Adrenal gland (tissue), 12 donors: Measurements from ENCODE around the gene HES3. TPM values are rescaled to one million over a fixed set of nuclear protein-coding genes. Genes with fewer than 3 reads are reported as not detected.
A peak's percentile ranks its signal among the peaks of the same experiment; 100 is the strongest.

ENCODE experiments used
- DNase-seq, 7 donors: peaks; one replicate each; pipeline ENCODE4 v3.0.0-alpha.2; 2019 to 2020
- H3K27ac ChIP-seq, 5 donors: fragments of 200-600 bp; sonication (generic) in 4 of 5; 1 replicate in 3 of 5; 2 replicates in 2 of 5; pipeline versions ENCODE4 v1.5.1 to v1.8.0; 2016 to 2020; ENCODE audit warnings: mild to moderate bottlenecking in 1 of 5
- H3K27me3 ChIP-seq: fragments of 200-600 bp; 2 replicates; pipeline ENCODE4 v1.8.0; 2021
- H3K36me3 ChIP-seq, 2 donors: fragments of 200-600 bp; replicated peaks in 1 of 2; 1 replicate in 1 of 2; 2 replicates in 1 of 2; pipeline versions ENCODE4 v1.5.1 to v1.8.0; 2018 to 2022
- H3K4me1 ChIP-seq, 2 donors: fragments of 200-600 bp; replicated peaks in 1 of 2; 1 replicate in 1 of 2; 2 replicates in 1 of 2; pipeline versions ENCODE4 v1.5.1 to v1.8.0; 2018 to 2021
- H3K4me3 ChIP-seq, 4 donors: fragments of 200-600 bp; sonication (generic) in 3 of 4; one replicate each; pipeline ENCODE4 v1.5.1; 2016 to 2018
- H3K9me3 ChIP-seq, 3 donors: fragments of 200-600 bp; sonication (generic) in 1 of 3; replicated peaks in 1 of 3; 1 replicate in 2 of 3; 2 replicates in 1 of 3; pipeline versions ENCODE4 v1.5.1 to v1.8.0; 2016 to 2021
- POLR2A ChIP-seq, 2 donors: fragments of 450-650 bp; IDR thresholded peaks; one replicate each; pipeline ENCODE4 v1.6.1; 2017; ENCODE audit warnings: antibody characterized with exemption in 2 of 2, mild to moderate bottlenecking in 2 of 2, moderate library complexity in 1 of 2
- WGBS, 4 donors: extraction: QIAGEN DNeasy Blood & Tissue Kit in 2 of 4; methylation state at CpG; one replicate each; pipeline versions ENCODE4 v1.1.5 to v1.1.7; 2013 to 2017; 5-methylcytosine and 5-hydroxymethylcytosine counted together
- intact Hi-C, 2 donors: fragments of 100-400 bp; cut with DNase I; formaldehyde crosslinking; loops; one replicate each; pipeline versions ENCODE4 v1.14.1 to v1.15.0; 2022 to 2023
- polyA plus RNA-seq, 3 donors: library from polyadenylated mRNA; stranded (reverse); fragments of 200-250 nt in 2 of 3; fragments of 350-450 nt in 1 of 3; fragmentation: Illumina TruSeq in 1 of 3; extraction: RNeasy Lipid Tissue Mini Kit (QIAGEN cat#74804) in 1 of 3; gene quantifications; one replicate each; pipeline ENCODE4 v1.2.3, GENCODE V29; 2013 to 2014
- total RNA-seq, 9 donors: library from RNA; depleted of rRNA in 4 of 9; stranded (reverse); fragments of >200 nt in 4 of 9; fragments of 120-200 nt in 1 of 9; fragmentation: NEBNext Ultra II Directional in 1 of 9; extraction: Animal tissue kit (Norgen Biotek cat#: 25700) in 1 of 9; gene quantifications; one replicate each; pipeline versions ENCODE4 v1.1.0 to v1.2.4, GENCODE V29; 2013 to 2023
- TF ChIP-seq, protein P1 (sequence below), 6 experiments: fragments of 450-650 bp in 4 of 6; fragments of 200-600 bp in 2 of 6; sonication (generic) in 1 of 6; IDR thresholded peaks; 1 replicate in 5 of 6; 2 replicates in 1 of 6; pipeline versions ENCODE4 v1.5.1 to v1.8.0; 2016 to 2021; ENCODE audit warnings: antibody characterized with exemption in 6 of 6, mild to moderate bottlenecking in 2 of 6, moderate library complexity in 1 of 6
- donor health status: healthy with polysubstance abuse.
- donor health status: Bipolar disorder and iron deficiency.
- donor health status: DM: yes; HTN: yes; CAD: no.
- donor health status: DM: no; HTN: no; CAD: no.
- donor health status: DM: no; HTN: no; CAD: no.
- donor health status: DM: yes; HTN: yes; CAD: no.

Gene HES3
- total and polyA plus RNA-seq, 12 donors, result not detected

DNA sequence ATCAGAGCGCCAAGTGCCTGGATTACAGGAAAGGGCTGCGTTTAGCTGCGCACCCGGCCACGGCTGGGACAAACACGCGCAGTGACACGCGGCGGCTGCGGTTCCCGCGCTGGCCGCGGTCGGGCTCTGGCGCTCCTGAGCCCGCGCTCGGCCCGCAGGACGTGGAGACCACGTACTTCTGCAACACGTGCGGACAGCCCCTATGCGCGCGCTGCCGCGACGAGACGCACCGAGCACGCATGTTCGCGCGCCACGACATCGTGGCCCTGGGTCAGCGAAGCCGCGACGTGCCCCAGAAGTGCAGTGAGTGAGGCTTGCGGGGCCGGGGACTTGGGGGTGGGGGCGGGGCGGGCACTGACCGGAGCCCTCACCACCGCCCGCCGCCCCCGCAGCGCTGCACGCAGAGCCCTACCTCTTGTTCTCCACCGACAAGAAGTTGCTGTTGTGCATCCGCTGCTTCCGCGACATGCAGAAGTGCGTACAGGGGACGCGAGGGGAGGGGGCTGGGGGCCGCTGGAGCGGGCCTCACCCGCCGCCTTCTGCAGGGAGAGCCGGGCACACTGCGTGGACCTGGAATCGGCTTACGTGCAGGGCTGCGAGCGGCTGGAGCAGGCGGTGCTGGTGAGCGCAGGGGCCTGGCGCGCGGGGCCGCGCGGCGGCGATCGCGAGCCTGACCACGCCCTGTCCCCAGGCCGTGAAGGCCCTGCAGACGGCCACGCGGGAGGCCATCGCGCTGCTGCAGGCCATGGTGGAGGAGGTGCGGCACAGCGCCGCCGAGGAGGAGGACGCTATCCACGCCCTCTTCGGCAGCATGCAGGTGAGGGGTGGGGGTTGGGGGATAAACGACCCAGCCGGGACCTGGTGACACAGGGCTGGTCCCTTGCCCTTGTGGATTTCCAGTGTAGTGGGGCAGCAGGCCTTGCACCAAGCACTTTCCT, 35.0 kb upstream of the HES3 start:
- WGBS, 4 donors, result 0 to 4% (median 3%) methylated on average over 1 to 99 of the region's 99 CpGs
- Histone ChIP-seq H3K27me3 (no peaks in the 10 kb centered on the region), H3K4me3 (peak overlapping the region in 2 of 4 donors; percentile 32 to 55), H3K4me1 (peaks cover 15 to 32% of the 10 kb centered on the region in 2 donors), H3K36me3 (no peaks in the 10 kb centered on the region), H3K9me3 (no peaks in the 10 kb centered on the region), H3K27ac (peak overlapping the region in 3 of 5 donors; percentile 49 to 63 (median 57))
- peak; percentile 53 to 77 (median 68) for DNase-seq
- intact Hi-C loops, result loop anchor here (5.0 kb wide), 1 partner anchor 33 kb away; the partner anchor contains the start of gene HES3 (in 2 of the 2)
- peak in 1 of 2 donors; percentile 44 for TF ChIP-seq POLR2A (IDR thresholded peaks at IDR 0.05)
- TF ChIP-seq, protein P1, sequence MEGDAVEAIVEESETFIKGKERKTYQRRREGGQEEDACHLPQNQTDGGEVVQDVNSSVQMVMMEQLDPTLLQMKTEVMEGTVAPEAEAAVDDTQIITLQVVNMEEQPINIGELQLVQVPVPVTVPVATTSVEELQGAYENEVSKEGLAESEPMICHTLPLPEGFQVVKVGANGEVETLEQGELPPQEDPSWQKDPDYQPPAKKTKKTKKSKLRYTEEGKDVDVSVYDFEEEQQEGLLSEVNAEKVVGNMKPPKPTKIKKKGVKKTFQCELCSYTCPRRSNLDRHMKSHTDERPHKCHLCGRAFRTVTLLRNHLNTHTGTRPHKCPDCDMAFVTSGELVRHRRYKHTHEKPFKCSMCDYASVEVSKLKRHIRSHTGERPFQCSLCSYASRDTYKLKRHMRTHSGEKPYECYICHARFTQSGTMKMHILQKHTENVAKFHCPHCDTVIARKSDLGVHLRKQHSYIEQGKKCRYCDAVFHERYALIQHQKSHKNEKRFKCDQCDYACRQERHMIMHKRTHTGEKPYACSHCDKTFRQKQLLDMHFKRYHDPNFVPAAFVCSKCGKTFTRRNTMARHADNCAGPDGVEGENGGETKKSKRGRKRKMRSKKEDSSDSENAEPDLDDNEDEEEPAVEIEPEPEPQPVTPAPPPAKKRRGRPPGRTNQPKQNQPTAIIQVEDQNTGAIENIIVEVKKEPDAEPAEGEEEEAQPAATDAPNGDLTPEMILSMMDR (IDR thresholded peaks at IDR 0.05), result peak; percentile 42 to 89 (median 57)

DNA sequence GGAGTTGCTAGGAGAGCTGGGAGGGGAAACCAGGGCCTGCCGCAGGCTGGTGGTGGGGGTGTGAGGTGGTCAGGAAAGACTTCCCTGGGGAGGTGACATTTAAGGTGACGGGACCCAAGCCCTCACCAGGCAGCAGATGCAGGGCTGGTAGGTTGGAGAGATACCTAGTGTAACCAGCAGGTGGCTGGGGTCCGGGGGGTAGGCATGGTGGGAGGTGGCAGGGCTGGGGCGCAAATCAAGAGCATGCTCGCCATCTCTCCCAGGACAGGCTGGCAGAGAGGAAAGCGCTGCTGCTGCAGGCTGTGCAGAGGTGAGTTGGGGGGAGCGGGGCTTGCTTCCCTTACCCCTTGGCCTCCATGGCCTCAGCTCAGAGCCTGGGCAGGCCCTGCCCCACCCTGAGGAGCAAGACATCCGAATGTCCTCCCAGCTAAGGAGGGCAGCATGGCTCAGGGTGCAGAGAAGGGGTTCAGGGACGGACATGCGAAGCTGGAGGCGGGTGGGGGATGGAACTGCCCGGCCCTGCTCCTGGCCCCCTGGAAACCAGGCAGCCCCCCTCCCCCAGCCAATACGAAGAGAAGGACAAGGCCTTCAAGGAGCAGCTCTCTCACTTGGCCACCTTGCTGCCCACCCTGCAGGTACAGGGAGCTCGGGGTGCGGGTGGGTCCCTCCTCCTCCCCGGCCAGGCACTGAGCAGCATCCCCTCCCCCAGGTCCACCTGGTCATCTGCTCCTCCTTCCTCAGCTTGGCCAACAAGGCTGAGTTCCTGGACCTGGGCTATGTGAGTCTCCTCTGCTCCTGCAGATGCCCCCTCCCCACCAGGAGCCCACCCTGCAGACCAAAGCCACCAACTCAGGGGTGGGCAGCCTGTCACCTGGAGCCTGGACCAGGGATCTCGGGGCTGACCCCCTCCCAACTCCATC, 34.1 kb upstream of the HES3 start:
- Histone ChIP-seq H3K4me3 (peak overlapping the region in 1 of 4 donors; percentile 55), H3K27ac (peak overlapping the region in 1 of 5 donors; percentile 63), H3K9me3 (no peaks in the 10 kb centered on the region), H3K4me1 (peaks cover 15 to 30% of the 10 kb centered on the region in 2 donors), H3K27me3 (no peaks in the 10 kb centered on the region), H3K36me3 (no peaks in the 10 kb centered on the region)
- intact Hi-C loops, result loop anchor here (5.0 kb wide), 1 partner anchor 32 kb away; the partner anchor contains the start of gene HES3 (in 2 of the 2)
- TF ChIP-seq, protein P1 (IDR thresholded peaks at IDR 0.05), result peak in 1 of 6 experiments; percentile 13
- TF ChIP-seq POLR2A (IDR thresholded peaks at IDR 0.05), result no peak
- WGBS, 4 donors, result 83 to 96% (median 90%) methylated on average over 13 to 17 of the region's 17 CpGs
- no peak for DNase-seq

DNA sequence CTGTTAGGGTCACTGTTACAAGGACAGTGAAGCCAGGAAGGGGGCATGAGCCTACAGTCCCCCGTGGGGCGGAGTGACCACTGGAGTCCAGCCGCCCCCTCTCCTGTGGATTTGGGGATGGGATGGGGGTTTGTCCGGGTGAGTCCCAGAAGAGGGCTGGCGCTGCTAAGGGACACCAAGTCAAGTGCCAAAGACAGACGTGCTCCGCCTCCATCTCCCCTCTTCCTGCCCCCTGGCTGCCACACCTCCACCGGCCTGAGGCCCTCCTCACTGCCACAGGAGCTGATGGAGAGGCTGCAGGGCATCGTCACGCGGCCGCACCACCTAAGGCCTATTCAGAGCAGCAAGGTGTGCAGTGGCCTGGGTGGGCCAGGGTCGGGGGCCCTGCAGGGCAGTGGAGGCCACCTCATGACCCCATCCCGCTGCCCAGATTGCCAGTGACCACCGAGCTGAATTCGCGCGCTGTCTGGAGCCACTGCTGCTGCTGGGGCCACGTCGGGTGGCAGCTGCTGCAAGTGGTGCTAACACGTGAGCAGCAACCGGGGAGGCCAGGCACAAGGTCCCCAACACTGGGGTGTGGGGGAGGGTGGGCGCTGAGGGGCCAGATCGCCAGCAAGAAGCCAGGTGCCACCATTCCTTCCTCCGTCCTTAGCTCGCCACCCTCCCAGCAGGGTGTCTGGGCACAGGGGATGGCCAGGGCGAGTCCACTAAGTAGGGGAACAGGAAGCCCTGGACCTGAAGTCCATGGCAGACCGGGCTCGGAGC, 33.2 kb upstream of the HES3 start:
- Histone ChIP-seq H3K9me3 (no peaks in the 10 kb centered on the region), H3K36me3 (no peaks in the 10 kb centered on the region)
- 92 to 99% (median 95%) methylated on average over 9 to 29 of the region's 29 CpGs for WGBS, 4 donors

More for the DNA sequence above, 33.2 kb upstream of the HES3 start:
- H3K27ac ChIP-seq, result no peak overlapping the region
- intact Hi-C loops, result no loop called here
- no peak for DNase-seq
- peaks cover 9 to 22% of the 10 kb centered on the region in 2 donors for H3K4me1 ChIP-seq
- H3K4me3 ChIP-seq, result no peak overlapping the region
- TF ChIP-seq, protein P1 (IDR thresholded peaks at IDR 0.05), result no peak
- TF ChIP-seq POLR2A (IDR thresholded peaks at IDR 0.05), result no peak
- H3K27me3 ChIP-seq, result no peaks in the 10 kb centered on the region
